Camera-type eye (tissue), 1 donor: ENCODE measurements around the gene CASP14. TPM values are rescaled to one million over a fixed set of nuclear protein-coding genes. Genes with fewer than 3 reads are reported as not detected.

ENCODE experiments used
- total RNA-seq: library from RNA; depleted of rRNA; stranded (reverse); fragments of >200 nt; gene quantifications from one replicate; pipeline ENCODE4 v1.2.3, GENCODE V29; 2014

The CASP14 gene
- total RNA-seq = 0.27 TPM

GRCh38 chr19:15048885-15049541, at the start of gene CASP14:
Gene CASP14, plus strand, starts transcription at chr19:15049480. Its CDS starts 2,772 bp downstream, at chr19:15052252.

GRCh38 chr19:15081911-15082310, 32.6 kb downstream of the CASP14 start, which contains the start of gene OR1I1:
Gene OR1I1, plus strand, starts transcription at chr19:15082211. Its CDS starts 4,855 bp downstream, at chr19:15087066.

GRCh38 chr19:15107061-15108010, 58.1 kb downstream of the CASP14 start, which contains the start of gene SYDE1:
Gene SYDE1, plus strand, starts transcription at chr19:15107401. Its CDS starts 33 bp downstream, at chr19:15107434.

Other genes with a start within 250 kb of the CASP14 start
- gene OR7A5, start 214.3 kb upstream of the CASP14 start, total RNA-seq = not detected
- under 0.01 TPM for gene OR7C1, start 214.3 kb upstream of the CASP14 start, total RNA-seq
- gene OR7A10, start 200.6 kb upstream of the CASP14 start, total RNA-seq = not detected
- not detected for gene OR7A17, start 163.3 kb upstream of the CASP14 start, total RNA-seq
- gene OR7C2, start 108.0 kb upstream of the CASP14 start, total RNA-seq = not detected
- gene SLC1A6, start 69.6 kb upstream of the CASP14 start, total RNA-seq = 12.4 TPM
- gene OR1I1, start 32.7 kb downstream of the CASP14 start, total RNA-seq = not detected
- gene SYDE1, start 57.9 kb downstream of the CASP14 start, total RNA-seq = 23.3 TPM
- 91.8 TPM for gene NOTCH3, start 151.5 kb downstream of the CASP14 start, total RNA-seq
- 1.9 TPM for gene EPHX3, start 183.0 kb downstream of the CASP14 start, total RNA-seq